NCI-H187 treated with DMSO at 0.1 percent for 48 hours (cell line): ENCODE measurements around the gene CLMN.
"Not testable (repeated sequence)": the region's sequence is repeated elsewhere in the genome, so short reads cannot be mapped to it uniquely, and the experiment has no call there.

Experiments used
- DNase-seq: peaks from one replicate; lab custom pipeline; 2025; lab: John Stamatoyannopoulos, UW

Gene CLMN

DNA sequence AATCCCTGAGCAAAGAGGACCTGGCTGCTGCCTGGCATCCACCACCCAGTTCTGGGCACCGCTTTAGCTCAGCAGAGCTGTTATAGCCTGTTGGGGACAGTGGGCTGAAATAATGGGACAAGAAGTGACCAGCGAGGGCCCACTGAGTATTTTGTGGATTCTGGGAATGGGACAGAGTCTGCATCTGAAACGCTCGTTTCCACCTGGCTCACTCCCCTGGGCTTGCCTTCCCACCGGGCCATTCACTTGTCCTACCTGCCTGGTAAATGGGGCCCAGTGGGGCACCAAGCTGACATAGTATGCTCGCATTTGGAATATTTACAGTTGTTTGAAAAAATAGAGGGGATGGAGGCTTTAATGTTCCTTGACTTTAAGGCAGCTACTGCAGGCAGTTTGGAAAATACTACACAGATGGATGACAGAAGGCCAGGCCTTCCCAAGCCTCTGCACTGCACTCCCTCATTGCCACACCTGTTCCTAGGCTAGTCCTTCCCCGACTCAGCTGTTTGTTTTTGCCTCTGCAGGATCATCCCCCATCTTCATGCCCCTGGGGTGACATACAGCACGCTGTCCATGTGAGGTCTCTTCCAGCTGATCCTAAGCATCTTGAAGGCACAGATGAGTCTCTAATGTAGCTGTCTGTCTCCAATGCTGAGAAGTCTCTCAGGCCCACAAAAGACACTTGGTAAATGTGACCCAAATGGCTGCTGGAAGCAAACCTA, 101.1 kb downstream of the CLMN start:
- DNase-seq = no peak

DNA sequence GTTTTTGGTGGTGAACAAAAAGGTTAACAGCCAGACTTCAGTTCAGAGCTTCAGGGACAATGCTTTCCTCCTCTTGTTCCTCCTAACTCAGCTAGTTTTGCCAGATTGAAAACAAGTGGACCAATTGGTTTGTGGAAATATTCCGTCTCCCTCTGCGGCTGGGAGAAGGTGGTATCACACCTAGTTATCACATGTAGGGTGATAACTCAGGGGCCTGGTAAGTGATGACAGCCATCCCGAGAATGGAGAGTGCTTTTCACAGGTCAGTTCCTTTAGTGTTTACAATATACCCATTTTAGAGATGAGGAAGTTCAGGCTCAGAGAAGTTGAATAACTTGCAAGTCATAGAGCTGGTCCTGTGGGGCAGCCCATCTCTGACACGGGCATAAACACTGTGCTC, 101.7 kb downstream of the CLMN start:
- no peak for DNase-seq

DNA sequence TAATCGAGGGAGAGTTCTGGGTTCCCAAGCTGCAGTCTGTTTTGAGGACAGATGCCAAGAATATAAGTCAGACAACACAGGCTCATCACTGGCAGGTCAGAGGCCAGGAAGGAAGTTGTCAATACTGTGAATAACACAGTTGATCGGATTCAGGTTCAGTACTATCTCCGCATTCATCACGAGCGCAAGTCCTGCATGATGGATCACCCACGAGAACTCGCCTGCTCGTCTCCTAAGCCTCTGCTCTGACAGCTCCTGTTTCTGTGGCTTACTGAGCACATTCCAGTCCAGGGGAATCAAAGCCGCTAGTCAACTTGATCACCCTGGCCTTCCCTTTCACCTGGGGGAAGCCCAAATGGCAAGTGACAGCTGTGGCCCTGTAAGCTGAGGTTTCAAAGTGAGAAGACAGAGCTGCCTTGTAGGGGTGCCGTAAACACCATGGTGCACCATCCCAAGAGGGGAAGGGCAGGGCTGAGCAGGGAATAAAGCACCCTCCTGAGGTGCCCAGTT, 102.3 kb downstream of the CLMN start:
- no peak for DNase-seq

DNA sequence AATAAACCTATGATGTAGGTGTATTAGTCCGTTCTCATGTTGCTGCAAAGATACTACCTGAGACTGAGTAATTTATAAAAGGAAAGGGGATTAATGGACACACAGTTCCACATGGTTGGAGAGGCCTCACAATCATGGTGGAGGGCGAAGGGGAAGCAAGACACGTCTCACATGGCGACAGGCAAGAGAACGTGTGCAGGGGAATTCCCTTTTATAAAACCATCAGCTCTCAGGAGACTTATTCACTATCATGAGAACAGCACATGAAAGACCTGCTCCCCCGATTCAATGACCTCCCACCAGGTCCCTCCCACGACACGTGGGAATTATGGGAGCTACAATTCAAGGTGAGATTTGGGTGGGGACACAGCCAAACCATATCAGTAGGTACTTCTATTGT, 103.7 kb downstream of the CLMN start:
- DNase-seq = no peak

DNA sequence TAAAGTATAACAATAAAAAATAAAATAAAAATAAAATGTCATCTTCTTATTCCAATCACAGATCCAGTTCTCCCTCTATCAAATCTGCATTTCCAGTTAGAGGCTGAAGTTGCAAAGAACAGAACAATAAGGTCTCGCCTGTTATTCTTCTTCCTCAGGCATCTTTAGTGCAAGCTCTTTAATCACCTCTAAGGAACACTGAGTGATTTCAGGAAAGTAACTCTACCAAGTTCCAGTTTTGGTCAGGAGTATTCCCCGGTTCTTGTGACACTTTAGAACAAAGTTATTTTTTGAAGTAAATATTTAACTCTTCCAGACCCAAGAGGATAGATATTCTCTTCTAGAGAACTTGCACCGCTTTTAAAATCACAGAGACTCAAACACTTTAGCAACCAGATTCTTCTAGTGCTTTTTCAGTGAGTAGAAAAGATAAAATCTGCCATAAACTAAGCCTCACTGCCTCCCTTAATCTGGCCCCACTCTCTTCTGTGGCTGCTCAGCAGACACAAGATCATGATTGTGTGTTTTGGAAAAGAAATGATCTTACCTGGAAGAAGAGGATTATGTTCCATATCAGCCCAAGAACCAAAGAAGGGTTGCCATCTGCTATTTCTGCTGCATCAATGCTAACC, 104.5 kb downstream of the CLMN start:
- no peak for DNase-seq

DNA sequence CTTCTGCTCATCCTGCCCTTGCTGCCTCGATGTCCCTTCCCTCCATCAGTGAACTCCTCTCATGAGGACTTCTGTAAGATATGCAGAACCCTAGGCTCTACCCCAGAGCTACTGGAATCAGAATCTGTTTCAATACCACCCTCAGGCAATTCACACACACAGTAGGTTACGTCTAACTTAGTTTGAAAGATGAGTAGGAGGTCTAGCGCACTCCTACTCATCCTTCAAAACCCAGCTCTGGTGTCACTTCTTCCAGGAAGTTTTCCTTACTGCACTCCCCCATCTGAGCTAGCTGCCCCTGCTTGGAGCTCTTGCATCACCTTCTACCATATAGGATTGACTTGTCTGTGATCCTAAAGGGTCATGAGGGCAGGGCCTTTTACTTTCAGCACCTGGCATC, 105.9 kb downstream of the CLMN start:
- no peak for DNase-seq

DNA sequence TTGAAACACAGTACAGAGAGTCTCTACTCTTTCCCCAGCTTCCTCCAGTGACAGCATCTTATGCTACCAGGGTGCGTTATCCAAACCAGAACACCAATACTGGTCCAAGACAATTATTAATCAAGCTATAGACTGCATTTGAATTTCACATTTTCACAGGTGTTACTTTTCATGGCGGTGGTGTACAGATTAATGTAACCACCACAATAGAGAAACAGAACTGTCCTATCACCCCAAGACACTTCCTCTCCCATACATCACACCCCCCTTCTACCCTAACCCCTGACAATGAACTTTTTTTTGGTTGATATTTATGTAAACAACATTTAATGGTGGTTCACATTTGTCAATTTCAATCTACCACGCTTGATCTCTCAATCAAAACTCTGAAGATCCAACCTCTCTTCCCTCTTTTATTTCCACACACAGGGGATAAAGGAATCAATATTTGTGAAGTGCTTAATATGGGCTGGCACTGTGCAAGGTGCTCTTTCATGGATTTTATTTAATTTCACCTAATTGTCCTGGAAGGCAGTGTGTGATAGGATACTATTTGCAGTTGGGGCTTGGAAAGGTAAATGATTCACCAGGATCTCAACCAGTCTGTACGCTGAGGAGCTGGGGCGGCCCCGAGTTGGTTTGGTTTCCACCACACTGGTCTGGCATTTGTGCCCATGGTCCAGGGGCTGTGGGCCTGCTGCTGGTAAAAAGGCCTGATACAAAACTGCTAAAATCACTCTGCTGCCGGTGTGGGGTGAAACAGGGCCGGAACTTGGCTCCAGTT, 107.8 kb downstream of the CLMN start:
- DNase-seq = no peak

DNA sequence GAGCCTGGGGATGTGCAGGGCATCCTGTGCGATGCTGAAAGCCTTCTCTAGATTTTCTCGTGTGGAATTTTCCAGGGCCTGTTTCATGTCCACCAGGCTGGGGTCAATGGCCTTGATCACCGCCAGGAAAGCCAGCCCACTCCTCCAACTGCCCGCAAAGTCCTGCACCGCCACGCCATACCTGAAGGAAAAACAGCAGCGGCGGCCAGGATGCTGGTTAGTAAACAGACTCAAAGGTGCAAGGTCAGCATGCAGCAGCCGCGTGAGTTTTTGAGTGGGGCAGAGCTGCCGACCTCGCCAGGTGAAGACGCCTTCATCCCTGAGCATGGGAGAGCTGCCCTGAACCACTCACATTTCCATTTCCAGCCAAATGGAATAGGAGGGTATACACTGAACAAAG, 109.0 kb downstream of the CLMN start:
- no peak for DNase-seq

DNA sequence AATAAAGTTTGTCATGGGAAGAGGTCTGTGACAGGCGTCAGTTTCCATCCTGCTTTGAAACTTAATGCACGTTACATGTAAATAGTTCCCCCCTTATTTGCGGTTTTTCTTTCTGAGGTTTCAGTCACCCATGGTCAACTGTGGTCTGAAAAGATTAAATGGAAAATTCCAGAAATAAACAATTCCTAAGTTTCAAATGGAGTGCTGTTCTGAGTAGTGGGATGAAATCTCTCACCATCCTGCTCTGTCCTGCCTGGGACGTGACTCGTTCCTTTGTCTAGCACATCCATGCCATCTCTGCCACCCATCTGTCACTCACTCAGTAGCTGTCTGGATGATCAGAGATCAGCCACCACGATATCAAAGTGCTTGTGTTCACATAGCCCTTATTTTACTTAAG, 111.1 kb downstream of the CLMN start:
- no peak for DNase-seq

DNA sequence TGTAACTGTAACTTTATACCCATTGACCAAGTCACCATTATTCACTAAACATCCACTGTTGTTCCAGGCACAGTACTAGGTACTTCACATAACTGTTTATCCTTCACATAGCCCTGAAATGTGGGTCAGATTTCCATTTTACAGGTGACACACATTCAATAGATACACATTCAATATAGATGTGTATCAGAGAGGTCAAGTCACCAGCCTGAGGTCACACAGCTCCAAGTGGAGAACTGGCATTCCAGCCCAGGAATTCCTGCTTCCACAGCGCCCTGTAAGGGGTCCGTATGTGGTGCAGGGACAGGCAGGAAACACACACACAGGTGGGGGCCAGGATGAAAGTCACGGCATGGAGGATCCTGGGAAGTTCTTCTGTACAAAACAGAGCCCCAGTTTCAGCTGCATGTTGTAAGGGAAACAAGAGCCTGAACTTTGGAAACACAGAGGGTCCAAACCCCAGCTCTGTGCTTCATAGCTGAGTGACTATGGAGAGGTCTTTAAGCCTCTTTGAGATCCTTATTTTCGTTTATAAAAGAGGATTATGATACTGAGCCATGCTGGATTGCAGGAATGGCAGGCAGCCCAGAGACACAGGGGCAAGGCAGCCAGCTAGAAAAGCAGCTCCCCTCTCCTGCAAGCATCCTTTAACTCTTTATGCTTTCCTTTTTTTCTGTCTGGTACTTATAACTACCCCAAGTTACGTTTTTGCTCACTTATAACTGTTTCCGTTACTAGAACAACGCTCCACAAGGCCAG, 112.1 kb downstream of the CLMN start:
- DNase-seq = no peak

DNA sequence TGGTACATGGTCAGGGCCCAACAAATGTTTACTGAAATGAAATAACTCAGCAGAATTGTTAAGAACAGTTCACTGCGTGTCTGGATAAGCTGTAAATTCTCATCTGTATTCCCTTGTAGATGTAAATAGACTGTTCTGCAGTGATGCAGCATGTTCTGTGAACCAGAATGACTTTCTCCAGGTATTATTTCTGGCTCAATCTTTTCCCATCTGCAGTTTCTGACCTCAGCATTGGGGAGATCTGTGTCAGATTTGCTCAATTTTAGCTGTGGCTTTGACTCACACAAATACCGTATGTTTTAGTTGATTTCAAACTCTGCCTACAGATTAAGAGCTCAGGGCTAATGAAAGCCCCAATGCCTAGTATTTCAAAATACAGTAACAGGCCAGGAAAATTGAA, 113.2 kb downstream of the CLMN start:
- DNase-seq = no peak

DNA sequence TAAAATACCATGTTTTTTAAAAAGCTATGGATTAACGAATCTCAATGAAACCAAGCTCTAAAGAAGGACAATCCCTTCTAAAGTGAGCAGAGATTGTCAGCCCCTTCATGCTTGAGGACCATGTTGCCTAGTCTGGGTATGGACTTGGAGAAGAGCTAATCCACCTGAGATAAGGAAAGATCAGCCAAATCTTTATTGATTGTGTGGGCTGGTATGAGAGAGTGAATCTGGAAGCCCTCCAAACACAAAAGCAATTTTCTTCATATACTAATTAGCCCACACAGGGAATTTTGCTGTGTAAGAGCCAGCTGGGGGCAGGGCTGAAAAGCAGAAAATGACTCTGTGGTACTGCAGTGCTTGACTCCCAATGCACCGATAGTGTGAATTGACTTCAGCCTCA, 115.0 kb downstream of the CLMN start:
- no peak for DNase-seq

DNA sequence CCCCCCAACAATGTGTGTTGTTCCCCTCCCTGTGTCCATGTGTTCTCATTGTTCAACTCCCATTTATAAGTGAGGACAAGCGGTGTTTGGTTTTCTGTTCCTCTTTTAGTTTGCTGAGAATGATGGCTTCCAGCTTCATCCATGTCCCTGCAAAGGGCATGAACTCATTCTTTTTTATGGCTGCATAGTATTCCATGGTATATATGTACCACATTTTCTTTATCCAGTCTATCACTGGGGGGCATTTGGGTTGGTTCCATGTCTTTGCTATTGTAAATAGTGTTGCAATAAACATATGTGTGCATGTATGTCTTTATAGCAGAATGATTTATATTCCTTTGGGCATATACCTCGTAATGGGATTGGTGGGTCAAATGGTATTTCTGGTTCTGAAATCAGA, 118.0 kb downstream of the CLMN start:
- DNase-seq = not testable (repeated sequence)

DNA sequence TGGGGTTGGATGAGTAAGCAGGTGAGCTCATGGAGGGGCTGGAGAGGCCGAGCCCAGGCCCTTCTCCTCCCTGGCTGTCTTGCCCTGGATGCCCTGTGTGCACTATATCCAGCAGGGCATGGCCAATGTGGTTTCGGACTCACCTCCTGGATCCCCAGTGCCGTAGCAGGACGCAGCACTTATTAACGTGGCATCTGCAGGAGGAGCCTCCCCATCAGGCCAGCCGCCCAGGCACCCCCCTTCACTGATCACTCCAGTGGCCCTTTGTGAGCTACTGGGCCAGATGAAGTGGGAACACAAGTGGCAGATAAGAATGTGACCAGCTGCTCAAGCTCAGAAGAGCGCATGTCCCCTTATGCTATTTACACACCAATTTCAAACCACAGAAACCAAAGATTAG, 119.3 kb downstream of the CLMN start:
- DNase-seq = peak; percentile 97

DNA sequence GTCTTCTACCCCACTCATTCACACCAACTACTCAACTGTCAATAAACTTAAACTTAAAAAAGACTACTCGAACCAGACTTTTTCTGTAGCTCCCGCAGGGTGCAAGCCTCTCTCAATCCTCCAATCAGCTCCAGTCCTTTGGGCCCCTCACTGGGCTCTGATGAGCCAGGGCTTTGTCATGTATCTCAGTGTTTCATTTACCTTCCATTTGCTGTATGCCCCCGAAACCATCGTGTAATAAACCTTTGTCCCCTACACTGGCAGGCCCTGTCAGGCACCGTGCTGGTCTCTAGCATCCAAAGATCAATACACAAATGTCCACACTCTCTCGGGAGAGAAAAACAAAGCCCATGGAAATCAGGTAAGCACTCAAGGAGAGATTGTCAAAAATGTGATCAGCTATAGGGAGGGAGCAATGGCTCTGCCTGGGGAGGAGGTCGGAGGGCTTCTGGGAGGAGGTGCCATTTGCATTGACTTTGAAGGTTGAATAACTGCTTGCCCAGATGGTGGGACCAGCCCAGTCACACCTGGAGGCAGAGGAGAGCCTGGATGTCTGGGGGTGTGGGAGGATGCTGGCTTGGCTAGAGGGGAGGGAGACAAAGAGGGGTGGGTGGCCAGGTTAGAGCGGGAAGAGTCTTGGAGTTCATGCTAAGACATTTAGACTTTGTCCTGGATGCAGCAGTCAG, 120.3 kb downstream of the CLMN start:
- no peak for DNase-seq

DNA sequence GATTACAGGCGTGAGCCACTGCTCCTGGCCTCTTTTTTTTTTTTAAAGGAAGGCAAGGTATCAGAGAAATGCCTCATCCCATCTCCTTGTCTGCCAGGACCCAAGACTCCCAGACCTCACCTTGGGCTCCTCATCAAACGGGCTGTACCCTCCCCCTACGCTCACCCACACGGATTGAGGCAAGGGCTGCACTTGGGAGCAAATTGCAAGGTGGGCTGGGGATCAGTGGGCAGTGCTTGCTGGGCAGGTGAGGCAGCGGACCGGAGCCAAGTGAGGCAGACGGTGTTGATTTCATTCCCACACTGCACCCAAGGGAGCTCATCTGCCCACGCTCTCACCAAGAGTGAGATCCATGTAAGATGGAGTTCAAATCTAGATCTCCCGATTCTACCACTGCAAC, 121.4 kb downstream of the CLMN start:
- DNase-seq = no peak

DNA sequence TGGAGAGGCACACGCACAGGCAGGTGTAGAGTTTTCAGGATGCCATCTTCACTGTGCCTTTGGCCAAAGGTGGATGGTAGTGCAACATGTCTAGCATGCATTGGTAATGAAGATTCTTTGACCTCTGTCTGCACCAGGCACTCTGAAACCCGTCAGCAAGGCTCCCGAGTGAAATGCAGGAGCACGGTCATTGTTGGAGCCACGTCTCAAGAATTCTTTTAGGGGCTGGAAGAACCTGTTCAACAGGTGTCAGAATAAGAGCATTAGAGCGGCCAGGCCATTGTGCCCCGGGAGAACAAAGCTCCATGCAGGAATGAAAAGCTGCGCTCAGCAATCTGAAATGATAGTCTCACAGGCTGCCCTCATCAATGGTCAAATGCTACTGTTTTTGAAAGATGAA, 122.2 kb downstream of the CLMN start:
- DNase-seq = no peak

DNA sequence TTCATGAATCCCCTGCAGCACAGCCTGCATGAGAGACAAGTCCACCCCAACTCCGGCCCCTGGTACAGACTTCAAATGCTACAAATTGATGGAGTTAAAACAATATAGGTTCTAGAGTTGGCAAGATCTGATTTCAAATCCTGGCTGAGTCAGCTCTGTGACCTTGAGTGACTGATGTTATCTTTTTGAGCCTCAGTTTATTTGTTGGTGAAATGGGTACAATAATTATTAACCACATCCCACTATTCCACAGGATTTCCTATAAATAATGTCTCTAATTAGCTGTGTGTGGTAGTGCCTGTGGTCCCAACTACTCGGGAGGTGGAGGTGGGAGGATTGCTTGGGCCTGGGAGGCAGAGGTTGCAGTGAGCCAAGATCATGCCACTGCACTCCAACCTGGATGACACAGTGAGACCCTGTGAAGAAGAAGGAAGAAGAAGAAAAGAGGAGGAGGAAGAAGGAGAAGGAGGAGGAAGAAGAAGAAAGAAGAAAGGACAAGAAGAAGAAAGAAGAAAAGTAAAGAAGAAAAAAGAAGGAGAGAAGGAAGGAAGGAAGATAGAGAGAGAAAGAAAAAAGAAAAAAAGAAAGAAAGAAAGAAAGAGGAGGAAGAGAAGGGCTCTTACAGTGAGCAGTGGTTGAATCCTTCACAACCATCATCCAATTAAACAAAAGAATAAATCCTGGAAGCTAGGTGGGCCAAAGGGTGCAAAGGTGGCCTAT, 122.7 kb downstream of the CLMN start:
- DNase-seq = no peak

DNA sequence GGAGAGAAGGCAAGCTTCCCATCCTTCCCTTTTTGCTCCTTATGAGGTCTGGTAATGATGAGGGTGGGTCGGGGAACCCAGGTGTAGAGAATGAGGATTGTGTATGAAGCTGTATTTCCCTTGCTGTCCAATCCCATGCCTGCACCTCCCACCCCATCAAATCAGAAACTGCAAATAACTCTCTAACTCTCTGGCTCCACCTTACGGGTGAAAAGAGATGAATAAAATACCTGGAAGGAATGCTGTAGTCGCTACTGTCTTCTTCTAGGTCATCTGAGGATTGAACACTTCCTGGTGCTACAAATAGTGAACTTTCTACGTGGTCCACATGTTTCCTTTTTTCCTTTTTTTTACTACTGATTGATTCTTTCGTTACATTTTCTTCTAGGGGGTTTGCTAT, 123.4 kb downstream of the CLMN start:
- DNase-seq = no peak

DNA sequence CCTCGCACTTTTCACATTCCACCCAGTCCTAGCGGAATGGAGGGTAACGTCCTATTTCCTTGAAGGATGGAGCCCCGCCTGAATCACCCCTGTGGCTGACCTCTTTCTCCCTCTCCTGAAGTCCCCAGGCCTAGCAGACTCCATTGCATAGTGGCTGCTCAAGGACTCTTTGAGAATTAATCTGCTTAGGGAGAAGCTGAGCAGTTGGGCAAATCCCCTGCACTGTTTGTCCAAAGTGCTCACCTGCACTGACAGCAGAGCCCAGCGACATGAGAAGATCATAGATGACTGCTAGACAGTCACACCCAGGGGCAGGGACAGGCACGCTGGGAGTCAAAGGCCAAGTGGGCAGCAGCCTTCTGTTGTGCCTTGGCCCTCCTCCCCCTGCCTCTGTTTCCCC, 124.7 kb downstream of the CLMN start:
- no peak for DNase-seq

DNA sequence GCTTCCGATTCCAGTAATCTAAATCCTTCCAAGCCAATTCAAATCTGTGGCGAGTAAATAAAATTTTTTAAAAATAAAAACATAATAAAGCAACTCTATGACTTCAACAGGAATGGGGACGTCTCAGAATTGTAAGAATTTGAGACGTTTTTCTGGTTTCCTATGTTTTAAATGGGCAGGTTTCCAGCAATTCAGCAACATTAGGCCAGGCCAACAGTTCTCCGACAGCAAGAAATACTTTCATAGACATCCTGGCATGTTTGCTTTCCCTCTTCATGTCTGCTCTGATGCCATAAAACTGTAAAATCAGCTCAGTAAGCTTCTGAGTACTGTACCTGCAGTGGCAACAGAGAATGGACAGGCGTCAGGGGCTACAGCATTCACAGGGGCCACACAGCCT, 126.6 kb downstream of the CLMN start:
- DNase-seq = no peak
